GM19099 (cell line): ENCODE measurements around the gene SLC7A1.

Source experiments
- POLR2A ChIP-seq: IDR thresholded peaks from 3 replicates; pipeline ENCODE4 v1.6.1; 2011; ENCODE audit warnings: low read depth; ENCODE audit not compliant: insufficient read length; ENCODE audit errors: extremely low read depth

SLC7A1 gene

GRCh38 chr13:29570051-29570654 is 25.3 kb downstream of the SLC7A1 start:
- TF ChIP-seq POLR2A: no peak

- TF ChIP-seq POLR2A: no peak
Measured at GRCh38 chr13:29569253-29570050, 26.0 kb downstream of the SLC7A1 start.

GRCh38 chr13:29568731-29569130 is 26.8 kb downstream of the SLC7A1 start:
- no peak for TF ChIP-seq POLR2A

- TF ChIP-seq POLR2A: no peak
Measured at GRCh38 chr13:29567411-29567810, 28.1 kb downstream of the SLC7A1 start.

GRCh38 chr13:29566206-29566605 is 29.3 kb downstream of the SLC7A1 start:
- TF ChIP-seq POLR2A: no peak

- TF ChIP-seq POLR2A: no peak
Measured at GRCh38 chr13:29564818-29565217, 30.7 kb downstream of the SLC7A1 start.

- TF ChIP-seq POLR2A: no peak
Measured at GRCh38 chr13:29564373-29564772, 31.1 kb downstream of the SLC7A1 start.

GRCh38 chr13:29563941-29564340 is 31.5 kb downstream of the SLC7A1 start:
- TF ChIP-seq POLR2A: no peak

GRCh38 chr13:29562786-29563438 is 32.6 kb downstream of the SLC7A1 start:
- no peak for TF ChIP-seq POLR2A

- no peak for TF ChIP-seq POLR2A
Measured at GRCh38 chr13:29561918-29562317, 33.6 kb downstream of the SLC7A1 start.

- no peak for TF ChIP-seq POLR2A
Measured at GRCh38 chr13:29556742-29557141, 38.7 kb downstream of the SLC7A1 start.

GRCh38 chr13:29551214-29551613 is 44.3 kb downstream of the SLC7A1 start:
- TF ChIP-seq POLR2A: no peak

- no peak for TF ChIP-seq POLR2A
Measured at GRCh38 chr13:29550430-29550988, 45.0 kb downstream of the SLC7A1 start.

- TF ChIP-seq POLR2A: no peak
Measured at GRCh38 chr13:29548722-29549121, 46.8 kb downstream of the SLC7A1 start.

GRCh38 chr13:29547153-29547552 is 48.3 kb downstream of the SLC7A1 start:
- TF ChIP-seq POLR2A: no peak

GRCh38 chr13:29546662-29547061 is 48.8 kb downstream of the SLC7A1 start:
- no peak for TF ChIP-seq POLR2A

GRCh38 chr13:29545988-29546387 is 49.5 kb downstream of the SLC7A1 start:
- TF ChIP-seq POLR2A: no peak
